ENCODE measurements around the gene FHL1. TPM values are rescaled to one million over a fixed set of nuclear protein-coding genes. Genes with fewer than 3 reads are reported as not detected.
"Not testable (repeated sequence)": the region's sequence is repeated elsewhere in the genome, so short reads cannot be mapped to it uniquely, and the experiment has no call there.

Gene FHL1
- total and polyA plus RNA-seq, 7 donors = 27.0 to 1,465 (median 701) TPM

GRCh38 chrX:136159611-136160025, 12.3 kb downstream of the FHL1 start:
- no peak overlapping the region for H3K4me3 ChIP-seq
- intact Hi-C loops (cut with DNase I) = loop anchor here (5.0 kb wide), 1 partner anchor 102 kb away; no protein-coding TSS in a partner anchor
- 60 to 63% methylated on average over 2 of the region's 2 CpGs for WGBS, 2 donors
- no peaks in the 10 kb centered on the region for H3K9me3 ChIP-seq
- H3K36me3 ChIP-seq = no peaks in the 10 kb centered on the region
- TF ChIP-seq EP300 (IDR thresholded peaks at IDR 0.05) = no peak
- H3K4me1 ChIP-seq = peaks cover 0 to 74% (median 29%) of the 10 kb centered on the region in 4 donors
- H3K27me3 ChIP-seq = no peaks in the 10 kb centered on the region
- peak; percentile 70 for DNase-seq
- H3K27ac ChIP-seq = peak overlapping the region; percentile 94 to 99 (median 97)

GRCh38 chrX:136162827-136163570, 15.7 kb downstream of the FHL1 start:
- Histone ChIP-seq H3K4me1 (peaks cover 0 to 84% (median 32%) of the 10 kb centered on the region in 4 donors), H3K36me3 (no peaks in the 10 kb centered on the region), H3K9me3 (no peaks in the 10 kb centered on the region), H3K27ac (peak overlapping the region; percentile 94 to 99 (median 97)), H3K4me3 (no peak overlapping the region), H3K27me3 (no peaks in the 10 kb centered on the region)
- 32 to 40% methylated on average over 9 of the region's 9 CpGs for WGBS, 2 donors
- intact Hi-C loops (cut with DNase I) = loop anchor here (2.0 to 5.0 kb wide), 2 partner anchors 106 to 134 kb away; no protein-coding TSS in a partner anchor
- DNase-seq = peak; percentile 83
- TF ChIP-seq POLR2AphosphoS5 (IDR thresholded peaks at IDR 0.05) = peak in 2 of 4 donors; percentile 10 to 20
- no peak for TF ChIP-seq POLR2A (IDR thresholded peaks at IDR 0.05)
- TF ChIP-seq EP300 (IDR thresholded peaks at IDR 0.05) = no peak
- peak; percentile 41 to 59 (median 56) for TF ChIP-seq CTCF (IDR thresholded peaks at IDR 0.05)

GRCh38 chrX:136163689-136164088, 16.4 kb downstream of the FHL1 start:
- H3K36me3 ChIP-seq = no peaks in the 10 kb centered on the region
- no peak for TF ChIP-seq POLR2A (IDR thresholded peaks at IDR 0.05)
- no peak for TF ChIP-seq EP300 (IDR thresholded peaks at IDR 0.05)
- no peak for TF ChIP-seq CTCF (IDR thresholded peaks at IDR 0.05)
- TF ChIP-seq POLR2AphosphoS5 (IDR thresholded peaks at IDR 0.05) = no peak
- H3K9me3 ChIP-seq = no peaks in the 10 kb centered on the region
- WGBS, 2 donors = 87 to 92% methylated on average over 1 of the region's 1 CpG
- DNase-seq = no peak
- no peaks in the 10 kb centered on the region for H3K27me3 ChIP-seq
- no peak overlapping the region for H3K4me3 ChIP-seq
- H3K27ac ChIP-seq = peak overlapping the region; percentile 94 to 99 (median 97)
- intact Hi-C loops (cut with DNase I) = loop anchor here (2.0 to 5.0 kb wide), 2 partner anchors 106 to 135 kb away; no protein-coding TSS in a partner anchor
- peaks cover 0 to 82% (median 33%) of the 10 kb centered on the region in 4 donors for H3K4me1 ChIP-seq

- no peak for DNase-seq
- Histone ChIP-seq H3K4me1 (peaks cover 0 to 79% (median 39%) of the 10 kb centered on the region in 4 donors), H3K9me3 (no peaks in the 10 kb centered on the region), H3K27me3 (no peaks in the 10 kb centered on the region), H3K36me3 (no peaks in the 10 kb centered on the region), H3K27ac (peak overlapping the region; percentile 94 to 99 (median 97)), H3K4me3 (no peak overlapping the region)
- intact Hi-C loops (cut with DNase I) = loop anchor here (5.0 kb wide), 1 partner anchor 102 kb away; no protein-coding TSS in a partner anchor
- WGBS, 2 donors = 60 to 85% methylated on average over 3 of the region's 3 CpGs
- TF ChIP-seq CTCF (IDR thresholded peaks at IDR 0.05) (no peak), EP300 (IDR thresholded peaks at IDR 0.05) (no peak), POLR2A (IDR thresholded peaks at IDR 0.05) (no peak)
These were observed 18.1 kb downstream of the FHL1 start for GRCh38 chrX:136165406-136165805.

- Histone ChIP-seq H3K4me3 (no peak overlapping the region), H3K9me3 (no peaks in the 10 kb centered on the region), H3K27me3 (no peaks in the 10 kb centered on the region), H3K27ac (peak overlapping the region; percentile 94 to 99 (median 97)), H3K36me3 (no peaks in the 10 kb centered on the region), H3K4me1 (peaks cover 0 to 79% (median 46%) of the 10 kb centered on the region in 4 donors)
- WGBS, 2 donors = 79 to 80% methylated on average over 8 of the region's 8 CpGs
- TF ChIP-seq POLR2A (IDR thresholded peaks at IDR 0.05) (no peak), CTCF (IDR thresholded peaks at IDR 0.05) (peak in 1 of 4 experiments; percentile 29), POLR2AphosphoS5 (IDR thresholded peaks at IDR 0.05) (peak in 3 of 4 donors; percentile 21 to 38 (median 26)), EP300 (IDR thresholded peaks at IDR 0.05) (no peak)
- intact Hi-C loops (cut with DNase I) = loop anchor here (5.0 kb wide), 1 partner anchor 101 kb away; no protein-coding TSS in a partner anchor
- peak; percentile 69 for DNase-seq
These were observed 19.0 kb downstream of the FHL1 start for GRCh38 chrX:136166221-136166855.

- H3K4me3 ChIP-seq = peak overlapping the region in 1 of 4 donors; percentile 9
- WGBS, 2 donors = 80 to 83% methylated on average over 6 of the region's 6 CpGs
These were observed 20.7 kb downstream of the FHL1 start for GRCh38 chrX:136167989-136168388.

More at GRCh38 chrX:136167989-136168388, 20.7 kb downstream of the FHL1 start:
- H3K36me3 ChIP-seq, H3K27me3 ChIP-seq, DNase-seq, H3K9me3 ChIP-seq: not testable (repeated sequence)
- Histone ChIP-seq H3K27ac (peak overlapping the region; percentile 94 to 99 (median 97)), H3K4me1 (peaks cover 0 to 82% (median 52%) of the 10 kb centered on the region in 4 donors)
- intact Hi-C loops (cut with DNase I) = loop anchor here (2.0 to 5.0 kb wide), 3 partner anchors 31 to 99 kb away; no protein-coding TSS in a partner anchor

Measured in sigmoid colon (tissue), 7 donors.